SK-N-SH treated with all-trans-retinoic acid at 6 μM for 48 hours (cell line): ENCODE results near the gene CEP295NL.

Experiments
- ATAC-seq: fragments of 200-7000 bp; cut with Tn5 transposase; 3 replicates; pipeline ENCODE4 v1.9.1; 2020; ENCODE audit warnings: mild to moderate bottlenecking, moderate library complexity
- ARNTL ChIP-seq: fragments of 450-650 bp; formaldehyde crosslinking; IDR thresholded peaks from 2 replicates; pipeline ENCODE4 v1.5.0; 2020; ENCODE audit warnings: low read depth, mild to moderate bottlenecking, moderate library complexity, borderline replicate concordance
- CREB5 ChIP-seq: fragments of 250-450 bp; sonication (Bioruptor Pico); IDR thresholded peaks from 2 replicates; pipeline ENCODE4 v1.5.1; 2020; ENCODE audit warnings: low read depth, mild to moderate bottlenecking, moderate library complexity
- CSDC2 ChIP-seq: fragments of 250-450 bp; sonication (Bioruptor Pico); IDR thresholded peaks from 2 replicates; pipeline ENCODE4 v1.5.0; 2020; ENCODE audit warnings: mild to moderate bottlenecking, moderate library complexity
- CSRNP3 ChIP-seq: fragments of 250-450 bp; sonication (Bioruptor Pico); IDR thresholded peaks from 2 replicates; pipeline ENCODE4 v1.5.1; 2021; ENCODE audit warnings: mild to moderate bottlenecking, moderate library complexity
- ESRRG ChIP-seq: fragments of 250-450 bp; sonication (Bioruptor Pico); IDR thresholded peaks from 2 replicates; pipeline ENCODE4 v1.6.1; 2021; ENCODE audit warnings: mild to moderate bottlenecking
- GLIS3 ChIP-seq: fragments of 250-450 bp; sonication (Bioruptor Pico); IDR thresholded peaks from 2 replicates; pipeline ENCODE4 v1.5.0; 2020; ENCODE audit warnings: mild to moderate bottlenecking, moderate library complexity
- ISL1 ChIP-seq: fragments of 250-450 bp; sonication (Bioruptor Pico); IDR thresholded peaks from 2 replicates; pipeline ENCODE4 v2.1.2; 2022; ENCODE audit warnings: mild to moderate bottlenecking, moderate library complexity
- PATZ1 ChIP-seq: fragments of 250-450 bp; sonication (Bioruptor Pico); IDR thresholded peaks from 2 replicates; pipeline ENCODE4 v1.8.0; 2020; ENCODE audit warnings: mild to moderate bottlenecking, moderate library complexity, borderline replicate concordance
- POU6F1 ChIP-seq: fragments of 250-450 bp; sonication (Bioruptor Pico); IDR thresholded peaks from 2 replicates; pipeline ENCODE4 v1.8.0; 2021; ENCODE audit warnings: low read depth, mild to moderate bottlenecking, moderate library complexity, borderline replicate concordance
- PPARA ChIP-seq: fragments of 250-450 bp; sonication (Bioruptor Pico); IDR thresholded peaks from 2 replicates; pipeline ENCODE4 v1.5.0; 2020; ENCODE audit warnings: mild to moderate bottlenecking, borderline replicate concordance
- SNAI2 ChIP-seq: fragments of 250-450 bp; sonication (Bioruptor Pico); IDR thresholded peaks from 2 replicates; pipeline ENCODE4 v1.5.0; 2020; ENCODE audit warnings: mild to moderate bottlenecking, moderate library complexity
- TOX ChIP-seq: fragments of 250-450 bp; sonication (Bioruptor Pico); IDR thresholded peaks from 2 replicates; pipeline ENCODE4 v1.8.0; 2021; ENCODE audit warnings: mild to moderate bottlenecking, moderate library complexity, borderline replicate concordance
- TSHZ2 ChIP-seq: fragments of 250-450 bp; sonication (Bioruptor Pico); IDR thresholded peaks from 2 replicates; pipeline ENCODE4 v1.5.0; 2020; ENCODE audit warnings: mild to moderate bottlenecking, moderate library complexity
- ZFP3 ChIP-seq: fragments of 250-450 bp; sonication (Bioruptor Pico); IDR thresholded peaks from 2 replicates; pipeline ENCODE4 v1.5.0; 2020; ENCODE audit warnings: mild to moderate bottlenecking, moderate library complexity
- ZFP30 ChIP-seq: fragments of 450-650 bp; formaldehyde crosslinking; IDR thresholded peaks from 2 replicates; pipeline ENCODE4 v1.5.0; 2022; ENCODE audit warnings: mild to moderate bottlenecking, moderate library complexity
- ZNF70 ChIP-seq: fragments of 450-650 bp; formaldehyde crosslinking; IDR thresholded peaks from 2 replicates; pipeline ENCODE4 v1.5.0; 2020; ENCODE audit warnings: mild to moderate bottlenecking, moderate library complexity
- ZNF8 ChIP-seq: fragments of 450-650 bp; formaldehyde crosslinking; IDR thresholded peaks from 2 replicates; pipeline ENCODE4 v1.5.0; 2020; ENCODE audit warnings: mild to moderate bottlenecking, moderate library complexity

CEP295NL gene

GRCh38 chr17:78895322-78895721 is 7.7 kb downstream of the CEP295NL start:
- no peak for ATAC-seq
- no peak for TF ChIP-seq SNAI2
- no peak for TF ChIP-seq POU6F1 (CRISPR knock-in tag)
- TF ChIP-seq ISL1 (CRISPR knock-in tag) = no peak
- TF ChIP-seq ESRRG = no peak
- no peak for TF ChIP-seq CREB5 (CRISPR knock-in tag)
- TF ChIP-seq ZFP3 (CRISPR knock-in tag) = no peak
- no peak for TF ChIP-seq CSRNP3
- no peak for TF ChIP-seq TOX (CRISPR knock-in tag)
- no peak for TF ChIP-seq PPARA
- no peak for TF ChIP-seq PATZ1
- TF ChIP-seq GLIS3 (CRISPR knock-in tag) = no peak
- no peak for TF ChIP-seq ARNTL (CRISPR knock-in tag)

- no peak for TF ChIP-seq PATZ1
- no peak for TF ChIP-seq ZNF8 (CRISPR knock-in tag)
- TF ChIP-seq TSHZ2 (CRISPR knock-in tag) = no peak
- TF ChIP-seq ZFP3 (CRISPR knock-in tag) = no peak
- TF ChIP-seq GLIS3 (CRISPR knock-in tag) = no peak
- TF ChIP-seq POU6F1 (CRISPR knock-in tag) = no peak
- no peak for TF ChIP-seq ZNF70 (CRISPR knock-in tag)
- no peak for ATAC-seq
Measured at GRCh38 chr17:78893684-78894083, 9.3 kb downstream of the CEP295NL start.

GRCh38 chr17:78892936-78893379 is 10.0 kb downstream of the CEP295NL start:
- TF ChIP-seq CSDC2 (CRISPR knock-in tag) (no peak), POU6F1 (CRISPR knock-in tag) (no peak), ZNF70 (CRISPR knock-in tag) (no peak), ZFP30 (no peak)
- no peak for ATAC-seq
